Hepatocyte (in vitro differentiated cells): ENCODE data around the gene ARID1A. TPM values are rescaled to one million over a fixed set of nuclear protein-coding genes. Genes with fewer than 3 reads are reported as not detected.

Experiments used
- DNase-seq: peaks from one replicate; pipeline ENCODE4 v3.0.0-alpha.2; 2016; ENCODE audit warnings: low spot score
- H2AFZ ChIP-seq: fragments of 200-600 bp; sonication (generic); 2 replicates; pipeline ENCODE4 v1.6.0; 2016; ENCODE audit warnings: antibody characterized with exemption, mild to moderate bottlenecking
- H3K27ac ChIP-seq: fragments of 200-600 bp; sonication (generic); 2 replicates; pipeline ENCODE4 v1.5.1; 2016; ENCODE audit warnings: mild to moderate bottlenecking
- H3K27me3 ChIP-seq: fragments of 200-600 bp; sonication (generic); 2 replicates; pipeline ENCODE4 v1.6.1; 2016
- H3K36me3 ChIP-seq: fragments of 200-600 bp; sonication (generic); replicated peaks from 2 replicates; pipeline ENCODE4 v1.5.1; 2016; ENCODE audit warnings: low read depth; ENCODE audit not compliant: insufficient read depth
- H3K4me1 ChIP-seq: fragments of 200-600 bp; sonication (generic); 2 replicates; pipeline ENCODE4 v1.5.1; 2016; ENCODE audit warnings: mild to moderate bottlenecking, moderate library complexity; ENCODE audit not compliant: insufficient read depth
- H3K4me2 ChIP-seq: fragments of 200-600 bp; sonication (generic); 2 replicates; pipeline ENCODE4 v1.6.0; 2016
- H3K4me3 ChIP-seq: fragments of 200-600 bp; sonication (generic); 2 replicates; pipeline ENCODE4 v1.5.1; 2016; ENCODE audit warnings: mild to moderate bottlenecking
- H3K79me2 ChIP-seq: fragments of 200-600 bp; sonication (generic); 2 replicates; pipeline ENCODE4 v1.6.0; 2017; ENCODE audit warnings: mild to moderate bottlenecking
- H3K9me2 ChIP-seq: fragments of 200-600 bp; sonication (generic); replicated peaks from 2 replicates; pipeline ENCODE4 v1.6.0; 2017; ENCODE audit warnings: mild to moderate bottlenecking; ENCODE audit not compliant: insufficient read depth
- H3K9me3 ChIP-seq: fragments of 200-600 bp; sonication (generic); 2 replicates; pipeline ENCODE4 v1.5.1; 2016; ENCODE audit warnings: low read depth, mild to moderate bottlenecking
- H4K20me1 ChIP-seq: fragments of 200-600 bp; sonication (generic); 2 replicates; pipeline ENCODE4 v1.6.0; 2016; ENCODE audit warnings: mild to moderate bottlenecking; ENCODE audit not compliant: insufficient read depth, poor library complexity, severe bottlenecking
- EZH2 ChIP-seq: fragments of 200-600 bp; sonication (generic); IDR thresholded peaks from 2 replicates; pipeline ENCODE4 v1.6.1; 2016; ENCODE audit warnings: antibody characterized with exemption, mild to moderate bottlenecking, borderline replicate concordance
- EZH2phosphoT487 ChIP-seq: fragments of 200-600 bp; sonication (generic); IDR thresholded peaks from one replicate; pipeline ENCODE4 v1.6.1; 2018; ENCODE audit warnings: antibody characterized with exemption, mild to moderate bottlenecking, low read depth, moderate library complexity; ENCODE audit not compliant: unreplicated experiment, severe bottlenecking
- WGBS: methylation state at CpG from one replicate; pipeline ENCODE4 v1.1.6; 2016; ENCODE audit warnings: low lambda C conversion rate; ENCODE audit errors: missing lambda C conversion rate; 5-methylcytosine and 5-hydroxymethylcytosine counted together
- polyA plus RNA-seq: library from polyadenylated mRNA; unstranded; fragments of >200 nt; fragmentation: Nextera tagmentation; extraction: Ambion mirVana; gene quantifications from 2 replicates; pipeline ENCODE4 v1.2.1, GENCODE V29; 2016
- small RNA-seq: library from RNA; depleted of rRNA; stranded (forward); fragments of <200 nt; gene quantifications from one replicate; pipeline ENCODE3, GENCODE V24; 2014
- total RNA-seq: library from RNA; depleted of rRNA; stranded (reverse); fragments of >200 nt; gene quantifications from 2 replicates; pipeline ENCODE4 v1.2.3, GENCODE V29; 2014
- TF ChIP-seq, protein P1 (sequence below): fragments of 200-600 bp; sonication (generic); IDR thresholded peaks from 2 replicates; pipeline ENCODE4 v1.5.1; 2016; ENCODE audit warnings: antibody characterized with exemption, mild to moderate bottlenecking; ENCODE audit not compliant: poor library complexity

ARID1A gene
- total and polyA plus RNA-seq, 2 experiments from 2014 or later, result 27.9 to 35.8 TPM

GRCh38 chr1:26831059-26831458, 135.2 kb downstream of the ARID1A start:
- Histone ChIP-seq H4K20me1 (peaks cover 9% of the 10 kb centered on the region), H3K9me2 (no peaks in the 10 kb centered on the region), H3K36me3 (no peaks in the 10 kb centered on the region), H3K4me1 (peaks cover 11% of the 10 kb centered on the region), H3K27me3 (no peaks in the 10 kb centered on the region), H3K9me3 (no peaks in the 10 kb centered on the region), H3K27ac (no peak overlapping the region), H2AFZ (no peak overlapping the region), H3K4me3 (no peak overlapping the region), H3K4me2 (no peak overlapping the region), H3K79me2 (peaks cover 42% of the 10 kb centered on the region)
- TF ChIP-seq, protein P1, sequence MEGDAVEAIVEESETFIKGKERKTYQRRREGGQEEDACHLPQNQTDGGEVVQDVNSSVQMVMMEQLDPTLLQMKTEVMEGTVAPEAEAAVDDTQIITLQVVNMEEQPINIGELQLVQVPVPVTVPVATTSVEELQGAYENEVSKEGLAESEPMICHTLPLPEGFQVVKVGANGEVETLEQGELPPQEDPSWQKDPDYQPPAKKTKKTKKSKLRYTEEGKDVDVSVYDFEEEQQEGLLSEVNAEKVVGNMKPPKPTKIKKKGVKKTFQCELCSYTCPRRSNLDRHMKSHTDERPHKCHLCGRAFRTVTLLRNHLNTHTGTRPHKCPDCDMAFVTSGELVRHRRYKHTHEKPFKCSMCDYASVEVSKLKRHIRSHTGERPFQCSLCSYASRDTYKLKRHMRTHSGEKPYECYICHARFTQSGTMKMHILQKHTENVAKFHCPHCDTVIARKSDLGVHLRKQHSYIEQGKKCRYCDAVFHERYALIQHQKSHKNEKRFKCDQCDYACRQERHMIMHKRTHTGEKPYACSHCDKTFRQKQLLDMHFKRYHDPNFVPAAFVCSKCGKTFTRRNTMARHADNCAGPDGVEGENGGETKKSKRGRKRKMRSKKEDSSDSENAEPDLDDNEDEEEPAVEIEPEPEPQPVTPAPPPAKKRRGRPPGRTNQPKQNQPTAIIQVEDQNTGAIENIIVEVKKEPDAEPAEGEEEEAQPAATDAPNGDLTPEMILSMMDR, result no peak
- no peak for TF ChIP-seq EZH2
- TF ChIP-seq EZH2phosphoT487, result no peak
- no peak for DNase-seq
- WGBS, result 96% methylated on average over 3 of the region's 3 CpGs

Small RNAs within 50 kb of the gene (small RNA-seq; reads per million reads assigned to genes)
- gene AL627082.1 (not detected), gene RN7SL165P (not detected)

Other genes starting within 250 kb of the ARID1A start
- 214 and 215 TPM in 2 replicates for gene HMGN2, start 223.6 kb upstream of the ARID1A start, total RNA-seq
- 467 and 520 TPM in 2 replicates for gene HMGN2, start 223.6 kb upstream of the ARID1A start, polyA plus RNA-seq
- gene RPS6KA1, start 166.3 kb upstream of the ARID1A start, total RNA-seq, result 30.6 and 36.2 TPM in 2 replicates
- 27.1 and 30.2 TPM in 2 replicates for gene RPS6KA1, start 166.3 kb upstream of the ARID1A start, polyA plus RNA-seq
- 22.0 and 35.5 TPM in 2 replicates for gene PIGV, start 91.9 kb downstream of the ARID1A start, total RNA-seq
- gene PIGV, start 91.9 kb downstream of the ARID1A start, polyA plus RNA-seq, result 19.1 and 21.2 TPM in 2 replicates
- 14.9 and 21.7 TPM in 2 replicates for gene ZDHHC18, start 130.7 kb downstream of the ARID1A start, total RNA-seq
- gene ZDHHC18, start 130.7 kb downstream of the ARID1A start, polyA plus RNA-seq, result 22.5 and 22.6 TPM in 2 replicates
- 2.5 and 3.4 TPM in 2 replicates for gene SFN, start 167.1 kb downstream of the ARID1A start, total RNA-seq
- gene SFN, start 167.1 kb downstream of the ARID1A start, polyA plus RNA-seq, result 7.3 and 8.5 TPM in 2 replicates
- 12.6 and 15.8 TPM in 2 replicates for gene GPN2, start 194.3 kb downstream of the ARID1A start, total RNA-seq
- 37.9 and 44.6 TPM in 2 replicates for gene GPN2, start 194.3 kb downstream of the ARID1A start, polyA plus RNA-seq
- gene GPATCH3, start 204.5 kb downstream of the ARID1A start, total RNA-seq, result 9.5 and 11.6 TPM in 2 replicates
- gene GPATCH3, start 204.5 kb downstream of the ARID1A start, polyA plus RNA-seq, result 15.8 and 18.4 TPM in 2 replicates
- 37.4 and 39.1 TPM in 2 replicates for gene NR0B2, start 218.0 kb downstream of the ARID1A start, total RNA-seq
- gene NR0B2, start 218.0 kb downstream of the ARID1A start, polyA plus RNA-seq, result 57.5 and 68.1 TPM in 2 replicates
- 29.5 and 34.4 TPM in 2 replicates for gene NUDC, start 225.7 kb downstream of the ARID1A start, total RNA-seq
- 125 and 127 TPM in 2 replicates for gene NUDC, start 225.7 kb downstream of the ARID1A start, polyA plus RNA-seq